HCT116 (cell line): ENCODE results near the gene C4A. TPM values are rescaled to one million over a fixed set of nuclear protein-coding genes. Genes with fewer than 3 reads are reported as not detected.

ENCODE experiments used
- ATAC-seq: fragments of 200-7000 bp; cut with Tn5 transposase; 2 replicates; pipeline ENCODE4 v1.9.1; 2020; ENCODE audit warnings: mild to moderate bottlenecking, moderate library complexity
- BruUV-seq: library from RNA; stranded (reverse); fragments of 400-500 nt; replicated peaks from 2 replicates; lab custom pipeline; 2021; lab: Mats Ljungman, UMichigan
- CTCF ChIA-PET: fragments of 300-600 bp; sonication (Branson Sonifier 250); formaldehyde crosslinking; loops from one replicate; lab custom pipeline; 2021; ENCODE audit warnings: antibody characterized with exemption; lab: Charles Lee
- POLR2A ChIA-PET: fragments of 300-600, 350-600 bp; sonication (Branson Sonifier 250); formaldehyde crosslinking; loops from one replicate; lab custom pipeline; 2021; ENCODE audit warnings: antibody characterized with exemption; lab: Charles Lee
- RAD21 ChIA-PET, 2 experiments: fragments of 300-600 bp; sonication (Branson Sonifier 250); formaldehyde crosslinking; loops; one replicate each; lab custom pipeline; 2023; ENCODE audit warnings: low total read pairs in 2 of 2; ENCODE audit not compliant: uncharacterized antibody in 2 of 2, unreplicated experiment in 2 of 2, low non-redundant PET in 1 of 2; lab: Charles Lee
- DNase-seq: peaks from one replicate; pipeline ENCODE4 v3.0.0-alpha.2; 2010; ENCODE audit warnings: low read depth, low spot score
- H2AFZ ChIP-seq: fragments of 200-600 bp; shearing (Covaris generic), sonication (generic); 2 replicates; pipeline ENCODE4 v1.6.1; 2017; ENCODE audit warnings: low read depth, mixed run types, mixed read lengths, antibody characterized with exemption, low read length; ENCODE audit not compliant: poor library complexity, severe bottlenecking
- H3K27ac ChIP-seq: 2 replicates; pipeline ENCODE4 v1.5.1; 2012; ENCODE audit warnings: low read depth, low read length
- H3K27me3 ChIP-seq: fragments of 200-600 bp; sonication (generic); 2 replicates; pipeline ENCODE4 v1.6.1; 2016; ENCODE audit warnings: mixed run types, low read length, mixed read lengths; ENCODE audit not compliant: insufficient read depth
- H3K36me3 ChIP-seq, 2 experiments: fragments of 200-500 bp in 1 of 2; fragments of 200-600 bp in 1 of 2; sonication (Bioruptor generic) in 1 of 2; sonication (generic) in 1 of 2; 2 replicates each; pipeline versions ENCODE4 v1.5.1 to v1.6.1; 2014 to 2016; ENCODE audit warnings: low read length in 2 of 2, inconsistent platforms in 1 of 2, mixed read lengths in 1 of 2, mixed run types in 1 of 2; ENCODE audit not compliant: insufficient read depth in 2 of 2, control insufficient read depth in 1 of 2
- H3K4me1 ChIP-seq, 2 experiments: fragments of 200-600 bp in 1 of 2; sonication (generic) in 1 of 2; 2 replicates each; pipeline versions ENCODE4 v1.5.1 to v1.6.1; 2012 to 2017; ENCODE audit warnings: low read length in 2 of 2, inconsistent platforms in 1 of 2, mild to moderate bottlenecking in 1 of 2, mixed read lengths in 1 of 2, mixed run types in 1 of 2, moderate library complexity in 1 of 2; ENCODE audit not compliant: insufficient read depth in 2 of 2, control insufficient read depth in 1 of 2
- H3K4me2 ChIP-seq: fragments of 200-600 bp; sonication (generic); 2 replicates; pipeline ENCODE4 v1.6.1; 2017; ENCODE audit warnings: mixed run types, low read length, mixed read lengths
- H3K4me3 ChIP-seq, 2 experiments: fragments of 200-600 bp in 1 of 2; sonication (generic) in 1 of 2; replicated peaks in 1 of 2; 2 replicates each; pipeline ENCODE4 v1.5.1; 2011 to 2016; ENCODE audit warnings: low read length in 2 of 2, control low read depth in 1 of 2, low read depth in 1 of 2, mild to moderate bottlenecking in 1 of 2, mixed read lengths in 1 of 2, mixed run types in 1 of 2
- H3K79me2 ChIP-seq: fragments of 200-600 bp; sonication (generic); 2 replicates; pipeline ENCODE4 v1.6.1; 2017; ENCODE audit warnings: mild to moderate bottlenecking, mixed run types, low read length, moderate library complexity, mixed read lengths; ENCODE audit not compliant: insufficient read depth
- H3K9ac ChIP-seq: fragments of 200-600 bp; sonication (generic); 2 replicates; pipeline ENCODE4 v1.6.1; 2016; ENCODE audit warnings: low read length, mixed read lengths
- H3K9me2 ChIP-seq: fragments of 200-600 bp; sonication (generic), shearing (Covaris generic); 2 replicates; pipeline ENCODE4 v1.6.1; 2017; ENCODE audit warnings: mixed run types, mild to moderate bottlenecking, moderate library complexity; ENCODE audit not compliant: insufficient read depth
- H3K9me3 ChIP-seq, 2 experiments: fragments of 200-500 bp in 1 of 2; fragments of 200-600 bp in 1 of 2; sonication (Bioruptor generic) in 1 of 2; sonication (generic) in 1 of 2; 2 replicates each; pipeline ENCODE4 v1.6.1; 2014 to 2017; ENCODE audit warnings: low read length in 2 of 2, mixed read lengths in 2 of 2, inconsistent platforms in 1 of 2, low read depth in 1 of 2, mild to moderate bottlenecking in 1 of 2, mixed run types in 1 of 2, moderate library complexity in 1 of 2; ENCODE audit not compliant: control insufficient read depth in 1 of 2, insufficient read depth in 1 of 2
- H4K20me1 ChIP-seq: fragments of 200-600 bp; sonication (generic), shearing (Covaris generic); 2 replicates; pipeline ENCODE4 v1.6.1; 2017; ENCODE audit warnings: mixed run types, mild to moderate bottlenecking, moderate library complexity; ENCODE audit not compliant: insufficient read depth
- ATF3 ChIP-seq: IDR thresholded peaks from 2 replicates; pipeline ENCODE4 v1.6.1; 2012
- CBX3 ChIP-seq: IDR thresholded peaks from 2 replicates; pipeline ENCODE4 v1.6.1; 2012; ENCODE audit warnings: low read depth
- ELF1 ChIP-seq: IDR thresholded peaks from 2 replicates; pipeline ENCODE4 v1.6.1; 2012; ENCODE audit warnings: low read depth, borderline replicate concordance
- EZH2 ChIP-seq: fragments of 200-600 bp; sonication (generic); IDR thresholded peaks from 2 replicates; pipeline ENCODE4 v1.6.1; 2017; ENCODE audit warnings: antibody characterized with exemption, mixed run types
- FOSL1 ChIP-seq: IDR thresholded peaks from 2 replicates; pipeline ENCODE4 v1.6.1; 2012; ENCODE audit warnings: low read depth
- MAX ChIP-seq: IDR thresholded peaks from 2 replicates; pipeline ENCODE4 v1.6.1; 2012
- POLR2A ChIP-seq: IDR thresholded peaks from 2 replicates; pipeline ENCODE4 v1.7.0; 2011; ENCODE audit warnings: borderline replicate concordance; ENCODE audit not compliant: insufficient read depth, insufficient read length; ENCODE audit errors: extremely low read depth
- POLR2AphosphoS5 ChIP-seq: IDR thresholded peaks from 2 replicates; pipeline ENCODE4 v1.6.1; 2011; ENCODE audit warnings: mild to moderate bottlenecking, low read depth, low read length, moderate library complexity
- intact Hi-C: fragments of 100-400 bp; cut with micrococcal nuclease; formaldehyde crosslinking; loops from 2 replicates; pipeline ENCODE4 v1.10.0; 2022
- total RNA-seq: library from RNA; stranded (reverse); gene quantifications from one replicate; pipeline ENCODE4 v1.2.1, GENCODE V29; 2021; ENCODE audit not compliant: unreplicated experiment

C4A gene
- total RNA-seq, 1 experiment from 2014 or later, result 5.1 TPM

GRCh38 chr6:31970604-31971271 lies 11.1 kb upstream of the C4A start:
- no peaks in the 10 kb centered on the region for H3K9me2 ChIP-seq
- no peak overlapping the region for H2AFZ ChIP-seq
- RAD21 ChIA-PET, result no interaction called here
- POLR2A ChIA-PET, result interaction anchor here (0.6 to 2.4 kb wide), 3 partner anchors 12 to 143 kb away, joined by 6 to 9 read pairs (median 6); partner anchors contain the start of genes HSPA1B, NELFE and SKIC2
- H3K4me2 ChIP-seq, result peak overlapping the region; percentile 98
- no peak for ATAC-seq
- CTCF ChIA-PET, result no interaction called here
- H3K27me3 ChIP-seq, result no peaks in the 10 kb centered on the region
- no peak for TF ChIP-seq ATF3
- no peak for TF ChIP-seq ELF1
- peak; percentile 13; the same call in 1 of the 2 replicates for TF ChIP-seq POLR2AphosphoS5
- TF ChIP-seq MAX, result no peak
- peak; percentile 36 for TF ChIP-seq POLR2A
- no peak for TF ChIP-seq CBX3
- no peak for TF ChIP-seq EZH2
- TF ChIP-seq FOSL1, result no peak
- intact Hi-C loops, result no loop called here
- H3K79me2 ChIP-seq, result peaks cover 34% of the 10 kb centered on the region
- H3K4me1 ChIP-seq, result peaks cover 7 to 25% of the 10 kb centered on the region in 2 experiments; a peak in 3 of 4 replicates
- DNase-seq, result no peak
- peak overlapping the region; percentile 70 to 93 for H3K4me3 ChIP-seq
- peak overlapping the region; percentile 92 for H3K9ac ChIP-seq
- H4K20me1 ChIP-seq, result no peaks in the 10 kb centered on the region
- H3K27ac ChIP-seq, result peak overlapping the region; percentile 86
- no TSS peak for BruUV-seq
- no peaks in the 10 kb centered on the region for H3K9me3 ChIP-seq
- H3K36me3 ChIP-seq, result peaks cover 10 to 28% of the 10 kb centered on the region in 2 experiments; a peak in 3 of 4 replicates
